GM21825 (cell line): ENCODE results near the gene CYP51A1.
"Not testable (repeated sequence)": the region's sequence is repeated elsewhere in the genome, so short reads cannot be mapped to it uniquely, and the experiment has no call there.

ENCODE experiments used
- ATAC-seq: cut with Tn5 transposase; IDR thresholded peaks from one replicate; pipeline ENCODE4 v1.9.1; 2021; ENCODE audit warnings: mild to moderate bottlenecking, moderate library complexity; ENCODE audit not compliant: unreplicated experiment

CYP51A1 gene

DNA sequence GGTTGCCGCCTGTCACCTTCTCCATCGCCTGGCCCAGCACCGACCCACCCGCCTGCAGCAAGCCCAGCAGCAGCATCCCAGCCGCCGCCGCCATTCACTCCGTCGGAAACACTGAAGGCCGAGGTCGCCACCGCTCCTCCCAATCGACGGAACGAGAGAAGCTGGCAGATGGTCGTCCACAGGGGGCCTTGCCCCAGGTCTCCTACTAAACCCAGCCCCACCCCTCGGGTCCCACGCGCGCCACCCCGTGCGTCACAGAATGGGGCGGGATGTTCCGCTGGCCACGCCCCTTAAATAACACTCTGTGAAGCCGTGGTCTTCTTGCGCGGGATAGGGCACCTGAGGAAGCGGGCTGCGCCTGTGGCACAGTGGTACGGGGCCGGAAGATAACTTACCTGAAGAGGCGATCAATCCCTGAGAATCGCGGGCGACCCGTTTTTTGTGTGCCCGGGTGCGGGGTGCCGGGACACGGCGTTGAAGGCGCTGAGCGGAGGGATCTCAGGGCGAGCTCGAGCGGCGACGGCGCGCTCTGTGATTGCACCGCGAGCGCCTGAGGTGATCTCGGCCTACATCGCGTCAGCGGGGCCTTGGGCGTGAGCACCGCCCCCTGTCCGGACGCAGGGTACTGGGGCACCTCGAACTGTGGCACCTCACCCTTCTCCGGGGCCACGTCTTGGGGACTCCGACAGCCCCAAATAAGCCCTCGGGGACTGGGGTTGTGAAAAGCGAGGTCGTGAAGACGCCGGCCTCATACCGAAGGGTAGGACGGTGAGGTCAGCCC lies at the start of gene CYP51A1:
CYP51A1 (minus strand) TSS at position 207 of the 781 bp plus-strand sequence; CDS start at position 94, 113 bp downstream.
- peak; percentile 88 for ATAC-seq

DNA sequence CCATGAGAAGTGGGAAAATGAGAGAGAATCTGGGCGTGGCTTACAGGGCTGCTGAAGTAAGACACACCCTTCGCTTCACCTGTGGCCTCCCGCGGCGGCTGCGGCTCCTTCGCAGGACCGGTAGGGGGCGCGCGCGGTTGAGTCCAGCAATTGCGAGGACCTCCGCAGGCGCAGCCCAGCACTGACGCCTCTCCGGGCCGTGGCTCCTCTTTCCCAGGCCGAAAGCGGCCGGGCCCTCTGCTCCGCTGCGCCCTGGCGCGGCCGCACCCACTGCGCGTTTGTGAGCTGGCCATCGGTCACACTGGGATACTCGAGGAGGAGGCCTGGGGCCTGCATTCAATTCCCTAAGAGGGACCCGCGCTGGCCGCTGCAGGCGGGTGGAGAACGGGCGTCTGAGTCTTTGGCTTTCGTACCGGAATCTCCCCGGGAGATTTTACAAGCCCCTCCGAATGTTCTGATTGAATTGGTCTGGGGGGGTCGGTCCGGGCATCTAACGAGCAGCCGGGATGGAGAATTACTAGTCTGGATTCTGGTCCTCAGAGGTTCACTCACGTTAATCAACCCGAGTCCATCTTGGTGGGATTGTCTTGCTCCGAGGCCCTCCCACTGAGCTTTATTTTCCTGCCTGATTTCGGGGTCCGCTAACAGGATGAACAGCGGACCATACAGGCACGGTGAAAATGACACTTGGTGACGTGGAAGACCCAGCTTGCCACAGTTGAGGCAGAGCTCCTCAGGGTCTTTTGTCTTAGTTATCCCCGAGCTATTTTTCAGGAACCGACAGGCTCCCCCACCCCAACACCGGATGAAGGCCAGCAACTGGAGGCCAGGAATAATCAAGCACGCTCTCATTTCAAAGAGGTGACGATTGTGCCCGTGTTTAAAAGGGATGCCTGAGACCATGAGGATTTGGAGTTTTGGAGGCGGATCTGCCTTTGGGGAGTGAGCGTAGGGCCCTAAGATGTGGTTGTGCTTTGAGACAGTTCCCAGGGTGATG lies 44.9 kb upstream of the CYP51A1 start, which contains the start of gene LRRD1:
LRRD1 (minus strand) TSS at position 215 of the 997 bp plus-strand sequence. CDS start 13,940 bp downstream, outside the sequence.
- peak; percentile 100 for ATAC-seq

DNA sequence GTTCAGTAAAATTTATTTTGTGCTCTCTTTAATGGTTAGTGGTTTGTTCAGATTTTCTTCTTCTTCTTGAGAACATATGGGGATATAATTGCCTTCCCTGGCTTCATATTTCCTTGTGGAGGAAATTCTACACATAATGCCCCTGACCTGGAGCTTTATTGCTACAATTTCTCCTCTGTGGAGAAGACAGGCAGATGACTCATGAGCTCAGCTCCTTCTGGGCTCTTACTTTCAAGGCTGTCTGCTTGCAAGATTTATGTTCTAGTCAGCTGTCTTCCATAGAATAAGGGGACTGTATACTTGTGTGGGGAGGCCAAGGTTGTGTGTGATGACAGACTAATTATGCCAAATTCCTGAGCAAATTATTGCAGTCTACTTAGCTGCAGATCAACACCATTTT lies 43.1 kb upstream of the CYP51A1 start:
- ATAC-seq = no peak

DNA sequence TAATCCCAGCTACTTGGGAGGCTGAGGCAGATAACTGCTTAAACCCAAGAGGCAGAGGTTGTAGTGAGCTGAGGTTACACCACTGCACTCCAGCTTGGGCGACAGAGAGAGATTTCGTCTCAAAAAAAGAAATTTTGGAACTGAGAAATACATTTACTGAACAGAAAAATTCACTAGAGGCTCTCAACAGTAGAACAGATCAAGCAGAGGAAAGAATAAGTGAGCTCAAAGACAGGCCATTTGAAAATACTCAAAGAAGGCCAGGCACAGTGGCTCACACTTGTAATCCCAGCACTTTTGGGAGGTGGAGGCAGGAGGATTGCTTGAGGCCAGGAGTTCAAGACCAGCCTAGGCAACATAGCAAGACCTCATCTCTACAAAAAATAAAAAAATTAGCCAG lies 35.3 kb upstream of the CYP51A1 start:
- ATAC-seq = not testable (repeated sequence)

DNA sequence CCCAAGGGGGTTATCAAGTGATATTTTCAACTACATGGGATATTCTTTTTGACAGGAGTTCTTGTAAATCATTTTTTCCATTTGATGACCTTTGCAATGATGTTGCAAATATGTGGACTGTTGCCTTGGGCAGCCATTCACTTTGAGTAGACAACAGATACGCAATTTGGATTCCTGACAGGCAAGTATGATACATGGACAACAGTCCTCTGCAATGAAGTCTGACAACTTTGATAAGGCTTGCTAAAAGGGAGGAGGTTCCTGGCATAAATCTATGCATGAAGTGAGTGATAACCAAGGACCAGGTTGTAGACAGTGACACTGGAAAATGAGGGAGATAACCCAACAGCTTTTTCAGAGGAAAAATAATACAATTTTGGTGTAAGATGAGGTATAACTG lies 27.0 kb upstream of the CYP51A1 start:
- no peak for ATAC-seq

DNA sequence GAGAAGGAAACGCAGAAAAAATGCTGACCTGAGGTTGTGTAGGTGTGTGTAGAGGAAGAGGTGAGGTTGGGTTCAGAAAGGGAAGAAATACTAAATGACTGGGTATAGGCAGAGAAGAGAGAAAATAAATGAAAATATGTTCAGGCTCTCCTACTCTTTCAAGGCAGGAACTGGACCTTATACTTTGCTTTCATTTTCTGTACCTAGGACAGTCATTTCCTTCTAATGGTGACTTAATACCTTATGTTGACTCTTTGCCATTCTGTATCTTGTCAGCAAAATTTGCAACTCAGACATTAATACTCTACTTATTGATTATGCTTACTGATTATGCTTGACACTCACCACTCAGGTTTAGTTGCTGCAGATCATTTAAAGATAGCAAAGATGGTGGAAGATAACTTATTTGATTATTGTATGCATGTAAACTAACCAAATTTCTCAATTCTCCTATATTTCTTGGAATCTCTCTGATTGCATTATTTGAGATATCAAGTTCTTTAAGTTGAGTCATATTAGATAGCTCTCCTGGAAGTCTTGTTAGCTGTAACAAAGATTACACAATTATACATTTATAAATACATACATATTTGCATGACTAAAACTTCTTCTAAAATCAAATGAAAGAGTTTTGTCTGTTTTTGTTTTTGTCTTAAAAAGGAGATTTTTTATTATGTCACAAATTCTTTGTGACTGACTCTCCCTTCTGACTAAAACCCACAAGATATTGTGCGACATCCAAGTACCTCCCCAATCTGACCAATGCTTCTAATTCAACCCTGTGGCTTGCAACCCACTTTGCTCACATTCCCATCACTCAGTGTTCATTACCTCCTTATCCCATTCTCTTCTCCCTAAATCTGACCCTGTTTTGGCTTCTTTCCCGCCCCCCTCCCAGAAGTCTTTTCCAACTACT lies 24.6 kb upstream of the CYP51A1 start:
- ATAC-seq = peak; percentile 72

DNA sequence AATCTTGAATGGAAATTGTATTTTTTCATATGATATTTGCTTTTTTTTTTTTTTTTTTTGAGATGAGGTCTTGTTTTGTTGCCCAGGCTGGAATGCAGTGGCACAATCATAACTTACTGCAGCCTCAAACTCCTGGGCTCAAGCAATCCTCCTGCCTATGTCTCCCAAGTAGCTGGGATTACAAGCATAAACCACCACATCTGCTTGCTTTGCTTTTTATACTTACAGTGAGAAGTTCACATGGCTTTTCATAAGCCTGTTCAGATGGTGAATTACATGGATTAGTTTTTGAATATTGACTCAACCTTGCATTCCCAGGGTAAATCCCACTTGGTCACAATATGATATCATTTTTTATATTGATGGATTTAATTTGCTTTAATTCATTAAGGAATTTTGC lies 22.7 kb upstream of the CYP51A1 start:
- no peak for ATAC-seq

DNA sequence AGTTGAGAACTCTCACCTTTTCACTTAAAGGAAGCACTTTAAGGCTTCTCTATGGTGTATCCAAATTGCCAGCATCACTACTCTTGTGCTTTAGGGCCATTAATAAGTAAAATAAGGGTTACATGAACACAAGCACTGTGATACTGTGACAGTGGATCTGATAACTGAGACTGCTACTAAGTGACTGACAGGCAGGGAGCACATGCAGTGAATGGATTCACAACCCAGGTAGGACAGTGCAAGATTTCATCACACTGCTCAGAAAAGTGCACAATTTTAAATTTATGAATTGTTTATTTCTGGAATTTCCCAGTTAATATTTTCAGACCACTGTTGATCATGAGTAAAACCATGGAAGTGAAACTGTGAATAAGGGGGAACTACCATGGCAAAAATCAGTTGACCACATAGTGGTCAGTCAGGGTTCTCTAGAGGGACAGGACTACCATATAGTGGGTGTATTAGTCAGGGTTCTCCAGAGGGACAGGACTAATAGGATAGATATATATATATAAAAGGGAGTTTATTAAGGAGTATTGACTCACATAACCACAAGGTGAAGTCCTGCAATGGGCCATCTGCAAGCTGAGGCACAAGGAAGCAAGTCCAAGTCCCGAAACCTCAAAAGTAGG lies 20.9 kb upstream of the CYP51A1 start:
- no peak for ATAC-seq

DNA sequence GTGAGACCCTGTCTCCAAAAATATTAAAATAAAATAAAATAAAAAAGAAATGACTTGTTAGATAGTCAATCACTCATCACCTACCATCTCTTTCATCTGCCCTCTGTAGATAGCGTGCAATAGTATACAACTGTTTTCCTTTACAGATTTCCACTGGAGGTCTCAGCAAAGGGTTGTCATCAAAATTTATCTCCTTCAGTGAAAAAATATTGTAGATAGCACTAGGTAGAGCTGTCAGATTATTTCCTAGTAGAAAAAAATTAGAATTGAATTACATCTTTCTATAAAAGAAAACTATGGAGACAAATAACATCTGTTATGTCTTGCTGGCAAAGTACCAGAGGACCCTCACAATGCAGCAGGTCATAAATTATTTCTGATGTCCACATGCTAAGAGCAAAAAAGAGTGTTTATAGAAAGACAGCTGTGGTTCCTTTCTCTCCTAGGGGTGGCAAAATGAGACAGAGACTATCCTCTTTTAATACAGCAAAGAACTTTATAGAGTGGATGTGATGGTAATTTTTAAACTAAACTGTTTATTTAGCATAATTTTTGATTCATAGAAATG lies 16.3 kb upstream of the CYP51A1 start:
- ATAC-seq = no peak

DNA sequence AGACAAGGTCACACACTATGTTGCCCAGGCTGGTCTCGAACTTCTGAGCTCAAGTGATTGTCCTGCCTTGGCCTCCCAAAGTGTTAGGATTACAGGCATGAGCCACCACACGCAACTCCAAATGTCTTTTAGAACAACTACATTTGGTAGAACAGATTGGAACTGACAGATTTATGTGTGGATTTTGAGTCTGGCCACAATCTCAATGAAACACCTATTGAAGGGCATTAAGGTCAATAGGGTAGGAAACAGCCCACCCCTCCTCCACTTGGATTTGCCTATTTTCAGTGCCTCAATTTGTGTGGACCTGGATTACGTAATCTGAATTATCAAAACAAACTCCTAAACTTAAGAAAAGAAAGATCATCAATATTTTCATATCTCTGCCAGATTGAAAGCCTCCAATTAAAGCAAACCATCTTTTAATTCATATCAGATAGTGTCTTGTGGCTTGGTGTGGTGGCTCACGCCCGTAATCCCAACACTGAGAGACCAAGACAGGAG lies 15.5 kb upstream of the CYP51A1 start:
- no peak for ATAC-seq

DNA sequence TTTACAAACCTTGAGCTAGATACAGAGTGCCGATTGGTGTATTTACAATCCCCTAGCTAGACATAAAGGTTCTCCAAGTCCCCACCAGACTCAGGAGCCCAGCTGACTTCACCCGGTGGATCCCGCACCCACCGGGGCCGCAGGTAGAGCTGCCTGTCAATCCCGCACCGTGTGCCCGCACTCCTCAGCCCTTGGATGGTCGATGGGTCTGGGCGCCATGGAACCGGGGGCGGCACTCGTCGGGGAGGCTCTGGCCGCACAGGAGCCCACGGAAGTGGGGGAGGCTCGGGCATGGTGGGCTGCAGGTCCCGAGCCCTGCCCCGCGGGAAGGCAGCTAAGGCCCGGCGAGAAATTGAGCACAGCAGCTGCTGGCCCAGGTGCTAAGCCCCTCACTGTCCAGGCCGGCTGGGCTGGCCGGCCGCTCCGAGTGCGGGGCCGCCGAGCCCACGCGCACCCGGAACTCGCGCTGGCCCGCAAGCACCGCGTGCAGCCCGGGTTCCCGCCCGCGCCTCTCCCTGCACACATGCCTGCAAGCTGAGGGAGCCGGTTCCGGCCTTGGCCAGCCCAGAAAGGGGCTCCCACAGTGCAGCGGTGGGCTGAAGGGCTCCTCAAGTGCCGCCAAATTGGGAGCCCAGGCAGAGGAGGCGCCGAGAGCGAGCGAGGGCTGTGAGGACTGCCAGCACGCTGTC lies 9.1 kb upstream of the CYP51A1 start:
- not testable (repeated sequence) for ATAC-seq

DNA sequence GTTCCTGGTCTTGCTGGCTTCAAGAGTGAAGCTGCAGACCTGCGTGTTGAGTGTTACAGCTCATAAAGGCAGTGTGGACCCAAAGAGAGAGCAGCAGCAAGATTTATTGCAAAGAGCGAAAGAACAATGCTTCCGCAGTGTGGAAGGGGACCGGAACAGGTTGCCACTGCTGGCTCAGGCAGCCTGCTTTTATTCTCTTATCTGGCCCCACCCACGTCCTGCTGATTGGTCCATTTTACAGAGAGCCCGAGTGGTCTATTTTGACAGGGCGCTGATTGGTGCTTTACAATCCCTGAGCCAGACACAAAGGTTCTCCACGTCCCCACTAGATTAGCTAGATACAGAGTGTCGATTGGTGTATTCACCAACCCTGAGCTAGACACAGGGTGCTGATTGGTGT lies 8.5 kb upstream of the CYP51A1 start:
- ATAC-seq = not testable (repeated sequence)

DNA sequence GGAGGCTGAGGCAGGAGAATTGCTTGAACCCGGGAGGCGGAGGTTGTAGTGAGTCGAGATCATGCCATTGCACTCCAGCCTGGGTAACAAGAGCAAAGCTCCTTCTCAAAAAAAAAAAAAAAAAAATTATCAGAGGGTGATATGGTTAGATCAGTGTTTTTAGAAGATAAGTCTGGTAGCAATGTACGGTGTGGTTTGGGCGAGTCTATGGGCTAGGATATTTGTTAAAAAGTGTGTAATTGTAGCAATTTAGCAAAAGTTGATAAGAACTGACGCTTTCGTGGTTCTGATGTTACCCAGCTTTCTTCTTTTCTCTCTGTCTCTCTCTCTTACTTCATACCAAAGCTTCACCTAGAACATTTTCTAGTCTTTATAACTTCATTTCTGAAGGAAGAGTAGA lies 6.9 kb upstream of the CYP51A1 start:
- ATAC-seq = no peak

DNA sequence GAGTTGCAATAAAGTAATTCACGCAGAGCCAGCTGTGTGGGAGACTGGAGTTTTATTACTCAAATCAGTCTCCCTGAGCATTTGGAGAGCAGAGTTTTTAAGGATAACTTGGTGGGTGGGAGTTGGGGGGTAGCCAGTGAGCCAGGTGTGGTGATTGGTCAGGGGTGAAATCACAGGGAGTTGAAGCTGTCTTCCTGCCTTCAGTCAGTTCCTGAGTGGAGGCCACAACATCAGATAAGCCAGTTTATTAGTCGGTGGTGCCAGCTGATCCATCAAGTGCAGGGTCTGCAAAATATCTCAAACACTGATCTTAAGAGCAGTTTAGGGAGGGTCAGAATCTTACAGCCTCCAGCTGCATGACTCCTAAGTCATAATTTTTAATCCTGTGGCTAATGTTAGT lies 3.3 kb upstream of the CYP51A1 start:
- no peak for ATAC-seq

DNA sequence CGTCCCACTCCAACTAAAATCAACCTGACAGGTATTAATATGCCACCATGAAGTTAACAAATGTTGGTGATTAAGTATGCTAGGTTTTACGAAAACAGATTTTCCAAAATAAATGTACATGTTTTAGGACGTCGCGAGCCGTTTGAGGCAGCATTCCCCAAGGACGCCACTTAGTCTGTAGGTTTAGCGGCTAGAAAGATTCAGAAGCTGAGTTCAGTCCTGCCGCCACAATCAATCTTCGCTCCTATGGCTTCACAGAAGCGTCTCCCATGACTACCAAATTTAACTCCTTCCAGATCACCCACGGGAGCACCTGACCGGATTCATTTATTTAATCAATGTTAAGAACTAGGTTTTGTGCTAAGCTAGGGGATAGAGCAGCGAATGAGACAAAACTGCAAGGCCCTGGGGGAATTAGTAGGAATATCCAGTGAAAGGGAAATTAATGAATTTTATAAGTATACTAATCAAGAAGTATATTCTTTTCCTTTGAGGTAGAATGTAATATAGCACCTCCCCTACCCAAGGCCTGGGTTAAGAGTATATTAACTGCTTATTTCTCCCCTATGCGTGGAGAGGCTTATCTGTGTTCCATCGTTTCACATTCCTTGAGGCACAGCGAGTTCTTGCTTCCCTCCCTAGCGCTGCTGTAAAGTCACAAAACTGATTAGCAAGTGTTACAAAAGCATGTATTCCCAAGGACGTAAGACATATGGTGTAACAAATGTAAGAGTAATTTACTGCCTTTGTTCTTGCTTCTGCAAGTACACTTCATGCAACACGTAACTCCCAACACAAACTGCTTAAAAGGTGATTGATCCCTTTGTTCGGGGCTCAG lies 994 bp upstream of the CYP51A1 start:
- no peak for ATAC-seq

DNA sequence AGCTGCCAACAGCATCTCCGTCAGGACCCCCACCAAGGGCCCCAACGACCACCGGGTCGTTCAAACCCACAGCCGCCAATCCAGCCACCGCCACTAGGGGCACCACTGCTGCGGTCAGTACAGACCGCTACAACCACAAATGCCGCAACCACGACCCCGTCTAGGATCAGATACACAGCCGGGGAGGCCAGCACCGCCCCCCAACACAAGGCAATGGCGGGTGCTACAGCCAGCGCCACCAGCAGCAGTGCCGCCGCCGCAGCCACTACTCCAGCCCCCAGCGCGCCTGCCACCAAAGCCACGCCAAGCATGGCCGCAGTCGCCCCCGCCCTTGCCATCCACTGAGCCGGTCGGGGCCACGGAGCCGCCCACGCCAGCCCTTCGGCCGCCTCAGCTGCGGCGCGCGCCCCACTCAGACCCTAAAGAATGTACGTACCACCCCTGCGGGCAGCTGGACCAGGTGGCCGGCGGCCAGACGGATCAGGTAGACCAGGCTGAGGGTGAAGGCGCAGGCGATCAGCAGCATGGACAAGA lies 473 bp downstream of the CYP51A1 start:
- peak; percentile 32 for ATAC-seq

DNA sequence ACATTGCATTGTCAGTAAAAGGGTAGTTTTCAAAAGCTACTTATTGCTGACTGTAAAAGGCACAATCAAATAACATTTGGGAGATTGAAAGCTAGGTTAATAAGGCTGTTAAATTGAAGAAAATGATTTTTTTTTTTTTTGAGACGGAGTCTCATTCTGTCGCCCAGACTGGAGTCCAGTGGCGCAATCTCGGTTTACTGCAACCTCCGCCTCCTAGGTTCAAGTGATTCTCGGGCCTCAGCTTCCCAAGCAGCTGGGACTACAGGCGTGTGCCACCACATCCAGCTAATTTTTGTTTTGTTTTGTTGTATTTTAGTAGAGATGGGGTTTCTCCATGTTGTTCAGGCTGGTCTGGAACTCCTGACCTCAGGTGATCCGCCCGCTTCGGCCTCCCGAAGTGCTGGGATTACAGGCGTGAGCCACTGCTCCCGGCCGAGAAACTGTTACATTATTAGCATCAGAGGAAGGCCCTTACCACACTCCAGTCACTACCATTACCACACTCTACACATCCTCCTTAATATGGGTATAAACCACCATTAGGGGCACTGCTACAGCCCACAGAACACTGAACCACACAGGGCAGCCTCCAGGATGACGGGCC lies 1.0 kb downstream of the CYP51A1 start:
- peak; percentile 25 for ATAC-seq
